HG03045 (cell line): ENCODE measurements around the gene ANO5.

Source experiments
- ATAC-seq: cut with Tn5 transposase; IDR thresholded peaks from one replicate; pipeline ENCODE4 v1.9.1; 2021; ENCODE audit warnings: mild to moderate bottlenecking, moderate library complexity; ENCODE audit not compliant: unreplicated experiment

ANO5 gene, protein sequence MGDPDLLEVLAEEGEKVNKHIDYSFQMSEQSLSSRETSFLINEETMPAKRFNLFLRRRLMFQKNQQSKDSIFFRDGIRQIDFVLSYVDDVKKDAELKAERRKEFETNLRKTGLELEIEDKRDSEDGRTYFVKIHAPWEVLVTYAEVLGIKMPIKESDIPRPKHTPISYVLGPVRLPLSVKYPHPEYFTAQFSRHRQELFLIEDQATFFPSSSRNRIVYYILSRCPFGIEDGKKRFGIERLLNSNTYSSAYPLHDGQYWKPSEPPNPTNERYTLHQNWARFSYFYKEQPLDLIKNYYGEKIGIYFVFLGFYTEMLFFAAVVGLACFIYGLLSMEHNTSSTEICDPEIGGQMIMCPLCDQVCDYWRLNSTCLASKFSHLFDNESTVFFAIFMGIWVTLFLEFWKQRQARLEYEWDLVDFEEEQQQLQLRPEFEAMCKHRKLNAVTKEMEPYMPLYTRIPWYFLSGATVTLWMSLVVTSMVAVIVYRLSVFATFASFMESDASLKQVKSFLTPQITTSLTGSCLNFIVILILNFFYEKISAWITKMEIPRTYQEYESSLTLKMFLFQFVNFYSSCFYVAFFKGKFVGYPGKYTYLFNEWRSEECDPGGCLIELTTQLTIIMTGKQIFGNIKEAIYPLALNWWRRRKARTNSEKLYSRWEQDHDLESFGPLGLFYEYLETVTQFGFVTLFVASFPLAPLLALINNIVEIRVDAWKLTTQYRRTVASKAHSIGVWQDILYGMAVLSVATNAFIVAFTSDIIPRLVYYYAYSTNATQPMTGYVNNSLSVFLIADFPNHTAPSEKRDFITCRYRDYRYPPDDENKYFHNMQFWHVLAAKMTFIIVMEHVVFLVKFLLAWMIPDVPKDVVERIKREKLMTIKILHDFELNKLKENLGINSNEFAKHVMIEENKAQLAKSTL

DNA sequence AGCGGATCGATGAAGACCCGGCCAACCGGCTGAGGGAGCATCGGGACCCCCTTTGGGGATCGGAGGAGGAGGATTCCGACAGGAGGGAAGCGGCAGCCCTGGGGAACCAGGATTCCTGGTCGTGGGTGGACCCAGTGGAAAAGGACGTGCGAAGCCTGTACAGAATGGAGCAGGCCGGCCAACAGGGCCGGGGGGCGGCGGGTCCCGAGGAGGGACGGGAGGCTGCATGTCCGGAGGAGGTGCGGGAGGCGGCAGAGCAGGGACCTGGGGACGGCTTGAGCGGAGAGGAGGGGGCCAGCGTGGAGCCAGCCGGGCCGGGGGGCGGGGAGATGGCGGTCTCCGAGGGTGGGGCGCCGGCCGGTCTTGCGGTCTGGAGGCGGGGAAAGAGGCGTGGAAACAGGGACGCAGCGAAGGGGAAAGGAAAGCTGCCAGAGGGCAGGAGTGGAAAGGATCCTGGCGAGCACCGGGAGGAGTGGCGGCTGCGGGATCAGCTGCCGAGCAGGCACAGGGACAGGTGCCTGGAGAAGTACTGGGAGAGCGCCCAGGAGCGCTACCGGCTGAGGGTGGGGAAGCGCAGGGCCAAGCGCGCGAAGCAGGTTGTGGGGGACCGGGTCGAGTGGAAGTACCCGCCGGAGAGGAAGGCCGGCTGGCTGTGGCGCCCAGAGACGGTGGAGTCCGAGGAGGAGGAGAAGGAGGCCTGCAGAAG, at the start of gene ANO5:
ANO5 (plus strand) TSS at position 444 of the 706 bp plus-strand sequence. CDS start 408 bp downstream, outside the sequence.
- peak; percentile 65 for ATAC-seq

DNA sequence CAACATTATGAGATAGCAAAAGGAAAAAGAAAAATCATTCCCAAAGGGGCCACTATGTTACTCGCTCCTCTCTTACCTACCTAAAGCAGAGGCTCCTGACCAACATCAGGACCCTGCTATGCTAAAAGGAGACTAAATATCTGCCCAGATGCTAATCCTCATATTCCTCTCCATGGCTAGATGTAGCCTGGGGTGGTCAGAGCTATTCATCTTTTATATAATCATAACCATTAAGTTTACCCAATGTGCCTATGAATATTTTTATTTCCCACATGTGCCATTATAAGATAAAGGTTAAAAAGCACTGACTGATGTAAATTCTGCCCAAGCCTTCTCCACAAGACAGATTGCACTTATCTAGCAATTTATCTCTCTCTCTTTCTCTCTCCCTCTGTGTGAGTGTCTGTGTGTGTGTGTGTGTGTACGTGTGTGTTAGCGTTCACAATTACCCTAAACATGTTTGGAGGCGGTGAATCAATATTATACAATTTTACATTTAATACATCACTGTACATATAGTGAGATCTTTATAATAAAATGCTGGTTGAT, 41.2 kb upstream of the ANO5 start:
- no peak for ATAC-seq

DNA sequence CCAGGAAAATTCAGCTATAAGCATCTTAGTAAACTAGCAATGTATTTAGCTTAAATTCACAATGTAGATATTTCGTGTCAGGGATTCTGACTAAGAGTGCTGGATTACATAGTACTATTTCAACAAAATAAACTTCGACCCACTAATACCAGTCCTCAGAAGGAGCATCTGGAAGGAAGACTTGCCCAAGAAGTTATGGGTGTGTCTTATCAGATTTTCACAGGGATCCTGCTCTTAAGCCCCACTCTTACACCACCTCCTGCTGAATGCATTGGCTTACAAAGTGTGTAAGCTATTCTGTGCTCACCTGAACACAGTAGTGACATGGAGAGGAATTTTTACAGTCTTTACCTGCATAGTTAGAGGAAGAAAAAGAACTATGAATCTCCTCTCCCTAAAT, 35.4 kb upstream of the ANO5 start:
- ATAC-seq, result no peak

DNA sequence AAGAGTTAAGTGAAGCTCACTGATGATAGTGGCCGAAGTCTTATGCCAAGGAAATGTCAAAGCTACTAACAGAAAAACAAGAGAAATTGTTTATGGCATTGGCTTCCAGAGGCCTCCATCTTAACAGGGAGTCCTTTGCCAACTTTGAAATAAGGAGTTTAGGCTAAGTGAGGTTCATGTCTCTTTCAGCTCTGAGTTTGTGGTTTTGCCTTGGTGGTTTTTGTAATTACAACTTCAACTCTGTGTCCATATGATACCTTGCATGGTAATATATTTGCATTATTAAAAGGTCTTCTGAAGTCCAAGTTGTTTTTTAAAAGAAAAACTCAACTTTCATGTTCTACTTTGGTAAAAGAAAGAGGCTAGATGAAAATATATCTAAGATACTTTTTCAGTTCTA, 31.4 kb upstream of the ANO5 start:
- no peak for ATAC-seq

DNA sequence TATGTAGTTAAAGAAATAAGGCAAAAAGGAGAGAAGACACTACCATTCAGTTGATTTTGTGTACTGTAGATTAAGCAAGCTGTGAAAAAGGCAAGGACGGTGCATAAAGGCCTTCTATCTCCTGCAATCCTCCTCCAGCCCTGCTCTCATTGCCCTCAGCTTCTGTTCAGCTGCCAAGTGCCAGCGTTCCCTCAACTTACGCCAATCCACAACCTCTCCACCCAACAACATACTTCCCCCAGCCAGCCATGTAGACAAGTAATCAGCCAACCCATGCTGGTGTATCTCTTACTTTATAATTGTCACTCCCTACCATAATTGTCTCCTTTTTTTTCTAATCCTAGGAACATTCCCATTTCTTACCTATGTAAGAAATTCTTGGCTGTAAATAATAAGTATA, 30.1 kb upstream of the ANO5 start:
- no peak for ATAC-seq

DNA sequence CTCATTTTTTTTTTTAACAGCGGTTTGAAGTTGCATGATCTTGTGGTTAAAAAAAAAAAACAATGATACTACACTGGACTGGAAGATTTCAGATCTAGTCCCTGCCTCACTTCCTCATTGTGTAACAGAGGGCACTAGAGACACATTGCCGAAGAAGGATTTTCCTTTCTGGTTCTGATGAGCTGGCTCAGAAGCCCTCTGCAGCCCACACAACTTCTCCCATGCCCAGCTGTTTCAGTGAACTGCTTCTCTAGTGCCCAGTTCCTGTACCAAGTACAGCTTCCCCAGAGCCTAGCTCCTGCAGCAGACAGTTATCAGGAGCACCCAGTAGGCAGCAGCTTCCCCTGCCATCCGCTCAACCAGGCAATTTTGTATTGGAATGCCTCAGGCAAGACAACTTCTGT, 29.5 kb upstream of the ANO5 start:
- ATAC-seq, result no peak

DNA sequence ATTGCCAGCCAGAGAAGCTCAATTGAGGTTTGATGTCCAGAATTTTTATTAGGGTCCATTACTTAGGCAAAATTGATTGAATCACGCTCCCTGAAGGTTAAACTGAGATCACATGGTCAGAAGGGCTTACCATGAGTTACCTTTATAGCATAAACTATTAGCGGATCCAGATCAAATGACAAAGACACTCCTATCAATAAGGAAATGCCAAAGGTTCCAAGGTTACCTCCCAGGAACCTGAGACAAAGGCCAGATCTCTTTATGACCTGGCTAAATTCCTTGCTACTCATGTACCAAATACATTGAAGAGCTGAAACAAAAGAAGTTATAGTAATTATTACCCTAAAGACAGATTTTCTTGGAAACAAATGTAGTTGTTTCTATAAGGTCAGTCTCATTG, 27.8 kb upstream of the ANO5 start:
- no peak for ATAC-seq

DNA sequence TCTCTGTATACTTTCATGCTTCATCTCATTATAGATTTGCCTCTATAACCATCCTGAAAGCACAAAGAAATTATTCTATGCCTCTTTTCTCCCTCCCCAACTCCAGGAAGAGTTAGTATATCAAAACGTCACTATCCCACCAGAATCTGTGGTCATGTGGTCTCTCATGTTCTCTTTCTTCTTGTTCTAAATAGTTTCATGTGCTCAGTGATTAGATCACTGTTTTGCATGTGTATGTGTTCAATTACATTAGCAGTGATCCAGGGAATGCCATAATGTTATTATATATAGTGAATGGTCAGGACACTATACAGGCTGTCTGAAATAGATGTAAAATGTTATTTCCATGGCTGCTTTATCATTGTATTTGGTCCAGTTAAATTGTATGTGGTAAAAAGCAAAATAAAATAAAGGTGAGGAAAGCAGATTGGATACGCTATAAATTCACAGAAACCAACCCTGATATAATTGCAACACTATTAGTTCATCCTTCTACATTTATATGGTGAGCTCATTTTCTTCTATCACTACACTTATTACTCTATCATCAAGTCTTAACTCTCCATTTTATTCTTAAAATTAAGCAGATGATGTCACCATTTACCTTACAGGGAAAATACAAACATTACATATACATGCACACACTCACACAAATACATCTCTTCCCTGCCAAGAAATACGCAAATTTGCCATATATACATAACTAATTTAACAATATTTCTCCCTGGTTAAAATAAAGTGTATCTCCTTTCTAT, 26.9 kb upstream of the ANO5 start:
- ATAC-seq, result no peak

DNA sequence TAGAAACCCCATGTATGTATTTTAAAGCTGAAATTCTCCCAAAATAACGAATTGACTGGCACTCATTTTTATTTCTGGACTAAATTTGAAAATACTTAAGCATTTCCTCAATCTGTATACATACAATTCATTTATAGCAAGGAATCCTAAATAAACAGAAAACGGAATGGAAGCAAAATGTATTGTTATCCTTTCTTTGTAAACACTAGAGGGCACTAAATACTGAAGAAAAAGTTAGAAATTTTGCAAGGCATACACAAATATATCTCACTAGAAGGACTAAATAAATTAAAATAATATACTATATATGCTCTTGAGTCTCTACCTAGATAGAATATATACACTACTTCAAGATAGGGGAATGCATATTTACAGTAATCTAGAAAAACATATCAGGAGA, 23.1 kb upstream of the ANO5 start:
- ATAC-seq, result no peak

DNA sequence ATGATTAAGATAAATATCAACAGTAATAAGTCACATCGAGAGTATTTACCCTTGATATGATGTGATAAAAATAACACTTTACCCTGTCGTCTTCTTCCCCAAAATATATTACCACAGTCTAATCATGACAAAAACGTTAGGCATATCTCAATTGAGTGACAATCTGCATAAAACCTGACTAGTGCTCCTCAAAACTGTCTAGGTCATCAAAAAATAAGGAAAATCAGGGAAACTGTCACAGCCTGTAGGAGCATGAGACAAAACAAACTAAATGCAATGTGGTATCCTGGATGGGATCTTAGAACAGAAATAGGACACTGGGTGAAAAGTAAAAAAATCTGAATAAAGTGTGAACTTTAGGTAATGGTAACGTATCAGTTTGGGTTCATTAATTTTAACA, 19.4 kb upstream of the ANO5 start:
- no peak for ATAC-seq

DNA sequence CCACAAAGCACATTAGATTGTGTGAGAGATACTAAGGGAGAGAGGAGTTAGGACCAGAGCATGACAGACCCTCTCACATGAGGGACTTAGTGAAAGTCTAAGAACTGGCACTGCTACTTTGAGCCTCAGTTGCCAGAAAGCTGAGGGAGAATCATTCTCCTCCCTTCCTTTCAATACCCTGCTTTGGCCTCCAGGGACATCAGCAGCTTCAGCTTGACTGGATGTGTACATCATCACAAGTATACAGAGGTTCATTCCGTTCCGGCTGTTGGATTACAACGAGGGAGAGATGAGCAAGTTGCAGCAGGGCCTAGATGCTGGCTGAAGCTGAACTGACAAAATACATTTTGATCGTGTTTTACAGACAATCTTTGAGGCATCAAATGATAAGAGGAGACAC, 15.7 kb upstream of the ANO5 start:
- no peak for ATAC-seq

DNA sequence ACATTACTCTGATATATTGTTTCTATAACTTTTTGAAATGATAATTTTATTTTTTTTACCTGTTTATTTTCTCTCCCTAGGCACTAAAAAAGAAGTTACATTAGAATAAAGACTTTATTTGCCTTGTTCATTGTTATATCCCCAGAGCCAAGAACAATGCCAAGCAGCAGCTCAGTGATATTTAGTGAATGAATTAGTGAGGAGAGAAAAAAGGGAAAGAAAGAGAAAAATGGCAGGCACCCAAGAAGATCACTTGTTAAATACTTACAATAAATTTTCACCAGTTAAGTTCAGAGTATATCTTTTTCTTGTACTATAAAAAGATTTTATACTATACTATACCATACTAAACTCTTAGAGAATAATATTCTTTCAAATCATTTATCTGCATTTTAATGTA, 13.3 kb upstream of the ANO5 start:
- ATAC-seq, result no peak

DNA sequence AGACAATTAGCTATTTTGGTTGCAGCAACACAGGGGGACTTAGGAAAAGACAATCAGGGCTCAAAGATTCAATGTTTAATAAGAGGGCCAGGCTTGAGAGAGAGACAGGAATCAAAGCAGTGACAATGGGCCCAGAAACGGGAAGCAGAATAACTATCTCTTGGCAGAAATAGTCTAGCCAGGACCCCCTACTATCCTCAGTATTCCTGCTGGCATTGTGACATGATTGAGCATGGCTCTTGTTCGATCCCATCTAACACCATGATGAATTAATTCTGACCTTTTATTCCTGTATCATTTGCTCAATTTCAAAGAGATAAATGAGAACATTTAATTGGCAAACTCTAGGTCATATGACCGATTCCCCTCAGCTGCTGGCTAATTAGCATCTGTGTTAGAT, 12.8 kb upstream of the ANO5 start:
- no peak for ATAC-seq

DNA sequence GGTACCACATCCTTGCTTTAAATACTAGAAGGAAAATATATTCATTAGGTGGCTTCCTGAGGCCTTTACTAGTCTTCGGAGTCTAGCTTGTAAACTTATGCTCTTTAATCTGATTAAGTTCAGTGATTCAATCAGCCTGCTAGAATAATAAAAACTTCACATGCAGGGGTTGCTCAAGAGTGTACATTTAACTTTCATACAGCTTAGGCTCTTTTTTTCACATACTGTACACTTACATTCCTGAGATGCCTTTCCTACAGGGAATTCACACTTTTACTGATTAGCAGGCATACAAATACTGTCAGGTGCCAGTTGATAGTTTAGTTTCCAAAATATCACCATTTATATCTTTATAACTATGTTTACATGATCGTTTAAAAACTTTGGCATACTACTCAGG, 3.2 kb upstream of the ANO5 start:
- ATAC-seq, result no peak

DNA sequence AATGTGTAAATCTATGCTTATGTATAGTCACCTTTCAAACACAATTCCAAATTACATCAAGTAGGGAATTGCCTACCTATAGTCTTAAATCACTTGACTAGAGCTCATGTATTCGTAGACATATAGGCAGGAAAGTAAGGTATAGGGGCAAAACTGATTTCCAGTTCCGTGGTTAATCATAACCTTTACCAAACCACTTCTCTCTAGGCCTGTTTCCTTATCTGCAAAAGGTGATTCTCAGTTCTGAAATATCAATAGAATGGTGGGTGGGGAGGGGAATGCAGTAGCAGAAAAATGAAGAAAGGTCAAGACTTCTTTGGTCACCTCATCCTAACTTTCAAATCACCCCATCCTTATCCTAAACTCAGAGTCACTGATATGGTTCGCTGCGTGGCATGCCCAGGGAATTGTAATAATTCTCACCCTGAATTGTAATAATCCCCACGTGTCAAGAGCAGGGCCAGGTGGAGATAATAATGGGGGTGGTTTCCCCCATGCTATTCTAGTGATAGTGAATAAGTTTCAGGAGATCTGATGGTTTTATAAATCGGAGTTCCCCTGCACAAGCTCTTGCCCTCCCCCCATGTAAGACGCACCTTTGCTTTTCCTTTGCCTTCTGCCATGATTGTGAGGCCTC, 1.9 kb upstream of the ANO5 start:
- ATAC-seq, result no peak

DNA sequence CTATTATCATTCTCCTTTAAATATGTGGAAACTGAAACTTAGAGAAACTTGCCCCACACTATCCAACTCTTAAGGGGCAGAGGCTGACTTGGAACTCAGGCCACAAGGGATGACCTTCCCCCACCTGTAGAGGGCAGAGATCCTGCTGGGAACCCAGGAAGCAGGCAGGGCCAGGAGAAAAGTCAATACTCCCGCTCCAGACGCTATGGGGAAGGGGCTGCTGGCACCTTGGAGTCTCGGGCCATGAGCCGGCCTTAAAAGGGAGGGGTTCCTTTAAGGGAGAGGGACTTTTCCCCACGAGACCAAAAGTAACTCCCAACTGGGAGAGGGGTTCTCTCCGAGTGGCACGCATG, 620 bp upstream of the ANO5 start:
- ATAC-seq, result peak; percentile 6

DNA sequence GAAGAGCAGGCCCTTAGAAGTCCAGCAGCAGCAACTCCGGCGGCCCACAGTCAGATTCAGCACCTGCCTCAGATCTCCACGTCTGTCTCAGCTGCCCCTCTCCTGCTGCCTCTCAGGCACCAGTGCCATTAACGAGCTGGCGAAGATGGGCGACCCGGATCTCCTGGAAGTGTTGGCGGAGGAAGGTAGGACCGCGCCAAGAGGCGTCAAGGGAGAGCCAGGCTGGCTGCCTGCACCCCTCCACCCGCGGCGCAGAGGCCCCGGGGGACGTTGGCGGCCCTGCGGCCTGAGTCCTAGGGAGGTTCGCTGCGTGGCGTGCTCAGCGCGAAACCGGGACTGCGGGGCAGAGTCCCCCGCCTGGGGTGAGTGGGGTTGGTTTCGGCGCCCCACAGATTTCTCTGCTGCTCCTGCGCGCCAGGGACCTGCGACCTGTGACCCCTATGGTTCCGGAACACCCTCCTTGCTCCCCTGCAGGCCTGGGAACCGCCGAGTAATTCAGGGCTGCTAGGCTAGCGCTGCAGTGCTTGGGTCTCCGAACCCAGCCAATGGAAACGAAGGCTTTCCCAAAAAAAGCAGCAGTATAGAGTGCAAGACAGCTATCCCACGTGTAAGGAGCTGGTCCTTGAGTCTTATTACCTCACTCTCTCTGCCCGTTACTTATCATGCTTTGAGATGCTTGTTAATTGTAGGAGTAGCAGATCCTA, 615 bp downstream of the ANO5 start:
- peak; percentile 45 for ATAC-seq

DNA sequence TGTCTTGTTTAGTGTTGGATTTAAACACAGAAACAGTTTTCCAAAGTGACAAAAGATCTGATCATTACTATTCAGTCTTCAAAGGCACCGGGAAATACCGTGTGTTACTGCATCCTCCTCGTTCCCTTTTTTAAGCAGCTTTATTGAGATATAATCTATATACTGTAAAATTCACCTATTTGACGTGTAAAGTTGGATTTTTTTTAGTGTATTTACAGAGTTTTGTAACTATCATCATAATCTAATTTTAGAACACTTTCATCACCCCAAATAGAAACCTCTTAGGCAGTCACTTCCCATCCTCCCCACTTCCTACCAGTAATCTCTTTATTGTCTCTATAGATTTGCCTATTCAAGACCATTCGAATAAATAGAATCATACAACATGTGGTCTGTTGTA, 1.4 kb downstream of the ANO5 start:
- no peak for ATAC-seq

DNA sequence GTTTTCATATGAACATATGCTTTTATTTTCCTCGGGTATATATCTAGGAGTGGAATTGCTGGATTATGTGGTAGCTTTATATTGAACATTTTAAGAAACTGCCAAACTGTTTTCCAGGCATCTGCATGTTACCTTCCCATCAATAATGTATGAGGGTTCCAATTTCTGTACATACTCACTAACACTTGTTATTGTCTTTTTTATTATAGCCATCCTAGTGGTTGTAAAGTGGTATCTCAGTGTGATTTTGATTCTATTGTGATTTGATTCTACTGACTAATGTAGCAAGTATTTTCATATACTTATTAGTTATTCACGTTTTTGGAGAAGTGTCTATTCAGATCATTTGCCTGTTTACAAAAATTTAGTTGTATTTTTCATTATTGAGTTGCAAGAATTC, 2.0 kb downstream of the ANO5 start:
- no peak for ATAC-seq
